Tongue (tissue), 2 donors: ENCODE results near the gene SS18L1. TPM values are rescaled to one million over a fixed set of nuclear protein-coding genes. Genes with fewer than 3 reads are reported as not detected.
A peak's percentile ranks its signal among the peaks of the same experiment; 100 is the strongest.
"Not testable (repeated sequence)": the region's sequence is repeated elsewhere in the genome, so short reads cannot be mapped to it uniquely, and the experiment has no call there.

Experiments used
- DNase-seq: peaks from one replicate; pipeline ENCODE4 v3.0.0-alpha.2; 2015
- total RNA-seq: library from RNA; depleted of rRNA; stranded (reverse); fragments of >200 nt; gene quantifications from one replicate; pipeline ENCODE4 v1.2.3, GENCODE V29; 2014

The SS18L1 gene
- total RNA-seq, 1 donor from 2014 or later, result 18.9 TPM

GRCh38 chr20:62137092-62137384 lies 6.5 kb upstream of the SS18L1 start:
- DNase-seq, result no peak

DNA sequence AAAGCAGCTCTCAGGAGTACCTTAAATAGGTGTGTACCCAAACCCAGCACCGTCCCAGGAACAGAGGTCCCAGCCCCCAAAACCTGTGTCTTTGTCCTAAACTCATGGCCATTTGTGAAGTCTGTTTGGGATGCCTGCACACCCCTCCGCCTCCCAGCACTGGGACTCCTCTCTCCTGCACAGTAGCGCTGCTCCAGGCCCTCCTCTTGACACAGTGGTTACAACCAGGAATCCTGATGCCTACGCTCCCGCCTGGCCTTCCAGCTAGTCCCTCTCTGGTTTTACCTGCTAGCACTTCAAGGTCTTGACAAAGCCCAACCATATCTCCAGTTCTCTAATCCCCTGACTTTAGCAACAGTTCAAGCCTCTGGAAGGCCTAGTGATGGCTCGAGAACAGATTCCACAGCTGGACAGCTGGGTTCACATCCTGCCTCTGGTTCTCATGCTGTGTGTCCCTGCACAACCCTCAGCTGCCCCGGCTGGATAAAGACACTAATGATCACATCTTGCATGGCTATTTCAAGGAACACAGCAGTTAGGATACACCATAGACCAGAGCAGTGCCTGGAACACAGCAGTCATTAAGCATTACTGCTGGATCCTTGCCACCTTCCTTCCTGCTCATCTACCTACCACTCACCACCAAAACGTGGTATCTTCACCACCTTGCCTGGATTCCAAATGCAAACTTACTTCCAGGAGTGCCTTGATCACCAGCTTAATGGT lies 5.9 kb upstream of the SS18L1 start:
- no peak for DNase-seq

DNA sequence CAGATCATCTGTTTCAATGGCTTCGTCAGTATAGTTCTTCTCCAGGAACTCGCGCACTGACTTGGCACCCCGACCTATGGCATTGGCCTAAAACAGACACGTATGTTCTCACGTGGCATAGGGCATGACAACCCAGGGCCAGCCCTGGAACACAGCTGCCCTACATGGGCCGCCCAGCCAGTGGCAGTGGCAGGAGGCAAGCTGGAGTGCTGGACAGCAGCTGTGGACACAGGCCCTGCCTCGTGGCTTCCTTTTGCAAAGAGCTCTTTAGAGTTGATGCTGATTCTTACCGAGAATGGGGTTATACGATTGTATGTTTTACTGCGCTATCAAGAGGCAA lies 5.4 kb upstream of the SS18L1 start:
- no peak for DNase-seq

DNA sequence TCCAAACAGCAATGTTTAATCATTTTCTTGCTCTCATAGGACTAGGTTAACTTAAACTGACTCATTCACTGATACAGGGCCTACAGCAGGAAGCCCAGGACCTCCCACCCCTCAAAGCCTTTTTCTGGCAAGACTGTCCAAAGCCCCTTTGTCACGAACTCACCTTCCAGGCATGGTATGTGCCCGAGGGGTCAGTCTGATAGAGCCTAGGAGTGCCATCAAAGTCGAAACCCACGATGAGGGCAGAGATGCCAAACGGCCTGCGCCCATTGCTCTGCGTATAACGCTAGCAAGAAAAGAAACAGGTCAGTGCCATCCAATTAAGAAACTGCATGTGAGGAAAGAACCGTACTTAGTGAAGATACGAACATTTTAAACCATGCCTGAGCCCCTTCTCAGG lies 4.7 kb upstream of the SS18L1 start:
- DNase-seq, result no peak

DNA sequence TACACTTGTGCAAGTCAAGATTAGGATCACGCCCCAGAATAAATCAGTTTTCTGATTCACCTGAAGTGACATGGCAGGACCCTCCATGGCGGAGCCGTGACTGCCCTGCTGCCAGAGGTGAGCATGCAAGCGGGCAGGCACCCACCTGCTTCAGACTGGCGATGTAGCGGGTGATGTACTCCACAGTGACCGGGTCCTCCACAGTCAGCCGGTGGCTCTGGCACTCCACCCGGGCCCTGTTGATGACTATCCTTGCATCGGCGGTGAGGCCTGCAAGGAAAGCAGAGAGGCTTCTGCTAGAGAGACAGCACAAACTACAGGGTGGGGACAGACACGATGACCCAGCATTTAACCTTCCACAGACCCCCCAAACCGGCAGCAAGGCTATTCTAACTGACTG lies 3.9 kb upstream of the SS18L1 start:
- no peak for DNase-seq

- DNase-seq, result no peak
These were observed 2.5 kb upstream of the SS18L1 start for GRCh38 chr20:62141043-62141396.

GRCh38 chr20:62141397-62142251 lies 1.9 kb upstream of the SS18L1 start:
- no peak for DNase-seq

DNA sequence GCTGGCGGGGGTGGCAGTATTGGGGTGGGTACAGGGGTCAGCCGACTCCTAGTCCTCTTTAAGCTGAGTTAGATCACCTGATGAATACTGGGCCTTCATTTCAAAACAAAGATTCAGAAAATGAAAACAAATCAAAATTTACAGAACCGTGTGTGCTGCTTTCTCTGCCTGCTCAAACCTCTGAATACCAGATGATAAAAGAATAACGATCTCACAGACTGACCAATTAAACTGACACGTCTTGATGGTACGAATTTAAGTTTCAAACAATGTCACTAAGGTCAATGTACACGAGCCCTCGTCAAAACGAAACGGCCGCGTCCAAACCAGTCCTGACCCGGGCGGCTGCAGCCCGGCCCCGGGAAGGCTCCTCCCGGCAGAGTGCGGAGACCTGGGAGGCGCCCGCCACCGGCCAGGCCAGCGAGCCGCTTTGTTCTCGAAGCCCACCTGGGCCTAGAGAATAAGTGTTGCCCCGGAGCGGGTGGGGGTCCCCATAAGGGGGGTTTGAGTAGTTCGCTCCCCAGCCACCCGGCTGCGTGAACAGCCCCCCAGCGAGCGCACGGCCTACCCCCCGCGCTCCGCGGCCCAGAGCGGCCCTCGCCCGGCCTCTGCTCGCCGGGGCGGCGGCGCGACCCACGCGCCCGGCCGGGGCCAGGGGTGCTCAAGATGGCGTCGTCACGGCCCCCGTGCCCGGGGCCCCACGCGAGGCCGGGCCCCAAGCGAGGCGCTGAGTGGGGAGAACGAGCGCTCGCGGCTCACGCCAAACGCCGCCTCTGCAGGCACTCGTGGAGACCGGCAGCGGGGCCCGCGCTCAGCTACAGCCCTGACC lies 1.1 kb upstream of the SS18L1 start:
- DNase-seq, result no peak

DNA sequence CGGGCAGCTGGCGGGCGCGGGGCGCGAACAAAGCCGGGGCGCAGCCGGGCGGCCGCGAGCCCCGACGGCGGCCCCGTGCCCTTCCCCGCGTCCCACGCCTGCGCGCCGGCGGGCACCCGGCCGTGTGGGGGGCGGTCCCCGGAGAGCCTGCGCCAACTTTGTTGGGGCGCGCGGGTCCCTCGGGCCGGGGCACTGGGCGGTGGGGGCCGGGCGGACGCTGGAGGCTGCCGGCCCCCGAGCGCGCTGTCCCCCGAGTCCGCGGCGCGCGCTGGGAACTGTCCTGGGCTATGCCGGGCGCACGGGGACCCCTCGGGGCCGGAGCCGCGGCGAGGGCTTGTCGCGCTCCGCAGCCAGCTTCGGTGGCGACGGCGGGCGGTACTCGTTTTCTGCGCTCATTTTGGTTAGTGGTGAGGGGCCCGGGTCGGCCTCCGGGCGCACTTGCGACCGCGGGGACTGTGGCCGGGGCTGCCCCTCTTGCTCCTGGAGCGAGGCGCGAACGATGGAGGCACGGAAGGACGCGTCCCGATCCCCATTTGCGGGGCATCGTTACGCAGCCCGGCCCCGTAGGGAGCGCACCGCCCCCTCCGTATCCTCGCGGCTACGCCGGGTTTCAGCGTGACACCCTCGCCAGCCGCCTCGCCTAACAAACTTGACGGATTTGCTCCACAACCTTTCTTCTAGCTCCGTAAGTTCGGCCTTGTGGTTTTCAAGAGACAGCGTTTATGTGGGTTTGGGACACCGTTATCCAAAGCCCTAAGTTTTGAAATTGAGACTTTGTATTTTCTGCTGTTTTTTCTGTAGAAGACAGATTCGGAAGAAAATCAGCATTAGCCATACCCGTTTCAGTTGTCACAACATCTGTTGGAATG lies 622 bp downstream of the SS18L1 start:
- DNase-seq, result peak; percentile 67

DNA sequence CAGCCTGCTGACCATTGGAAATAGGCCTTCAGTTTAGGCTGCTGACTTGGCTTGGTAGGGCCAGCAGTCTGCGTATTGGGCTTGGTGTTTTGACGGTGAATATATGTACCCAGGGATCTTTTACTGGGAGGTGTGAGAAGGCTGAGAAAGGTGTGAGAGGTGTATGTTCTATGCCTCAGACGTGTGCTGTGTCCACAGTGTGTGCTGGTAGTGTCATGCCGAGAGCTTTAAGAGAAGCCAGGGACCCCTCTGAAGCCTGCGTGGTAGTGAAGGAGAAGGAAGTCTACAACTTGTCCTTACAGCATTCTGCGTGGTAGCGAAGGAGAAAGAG lies 2.1 kb downstream of the SS18L1 start:
- no peak for DNase-seq

GRCh38 chr20:62146019-62146755 lies 2.6 kb downstream of the SS18L1 start:
- DNase-seq, result no peak

DNA sequence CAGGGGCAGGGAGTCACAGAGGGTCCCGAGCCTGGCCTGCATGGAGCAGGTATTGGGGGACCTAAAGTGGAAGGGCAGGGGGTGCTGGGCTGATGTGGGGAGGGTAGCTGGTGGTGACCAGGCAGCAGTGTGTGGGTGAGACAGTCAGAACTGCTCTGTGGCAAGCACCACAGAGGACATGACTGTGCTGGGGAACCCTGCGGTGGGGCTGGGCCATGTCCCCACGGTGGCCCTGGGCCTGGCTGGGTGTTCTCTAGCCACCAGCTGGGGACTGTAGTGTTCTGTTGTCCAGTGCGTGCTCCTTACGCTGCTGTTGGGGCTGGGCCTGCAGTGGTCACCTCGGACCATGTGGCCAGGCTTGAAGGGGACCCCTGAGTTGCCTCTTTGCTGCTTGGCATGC lies 3.6 kb downstream of the SS18L1 start:
- DNase-seq, result no peak

DNA sequence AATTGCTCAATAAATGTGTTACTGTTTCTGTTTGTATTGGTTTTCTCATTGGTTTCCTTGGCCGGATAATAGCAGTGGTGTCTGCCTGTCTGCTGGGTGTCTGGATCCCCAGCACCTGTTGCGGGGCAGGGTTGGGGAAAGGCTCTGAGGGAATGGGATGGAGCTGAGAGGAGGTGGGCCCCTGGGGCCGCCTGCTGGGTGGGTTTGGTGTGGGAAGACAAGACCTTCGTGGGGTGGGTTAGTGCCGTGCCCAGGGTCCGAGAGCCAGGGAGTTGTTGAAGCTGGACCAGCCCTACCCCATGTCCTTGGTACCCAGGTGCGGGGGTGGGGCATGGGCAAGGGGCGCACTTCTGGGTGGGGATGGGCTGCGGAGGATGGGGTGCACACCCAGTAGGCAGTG lies 4.0 kb downstream of the SS18L1 start:
- no peak for DNase-seq

- not testable (repeated sequence) for DNase-seq
These were observed 4.8 kb downstream of the SS18L1 start for GRCh38 chr20:62148383-62148782.

GRCh38 chr20:62148908-62149314 lies 5.3 kb downstream of the SS18L1 start:
- DNase-seq, result no peak

- DNase-seq, result peak; percentile 65
These were observed 6.2 kb downstream of the SS18L1 start for GRCh38 chr20:62149532-62150309.

- DNase-seq, result no peak
These were observed 6.7 kb downstream of the SS18L1 start for GRCh38 chr20:62150310-62150575.

GRCh38 chr20:62151225-62151624 lies 7.7 kb downstream of the SS18L1 start:
- no peak for DNase-seq

DNA sequence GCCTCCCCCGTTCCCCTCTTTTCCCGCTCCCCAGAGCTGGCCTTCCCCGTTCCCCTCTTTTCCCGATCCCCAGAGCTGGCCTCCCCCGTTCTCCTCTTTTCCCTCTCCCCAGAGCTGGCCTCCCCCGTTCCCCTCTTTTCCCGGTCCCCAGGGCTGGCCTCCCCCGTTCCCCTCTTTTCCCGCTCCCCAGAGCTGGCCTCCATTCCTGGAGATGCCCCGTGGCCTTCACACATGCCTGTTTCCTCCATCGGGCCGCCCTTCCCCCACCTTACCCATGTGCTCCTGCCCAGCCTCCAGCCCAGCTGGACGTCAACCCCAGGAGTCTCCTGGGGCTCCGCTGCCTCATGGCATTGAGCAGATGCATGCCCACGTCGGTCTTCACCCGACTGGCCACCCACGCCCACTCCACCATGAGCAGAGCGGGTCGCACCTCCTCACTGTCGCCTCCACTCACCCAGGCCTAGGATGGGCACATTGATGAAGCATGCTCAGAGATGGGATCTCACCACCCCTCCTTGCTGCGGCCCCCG lies 8.3 kb downstream of the SS18L1 start:
- no peak for DNase-seq

GRCh38 chr20:62155428-62156253 lies 12.1 kb downstream of the SS18L1 start:
- DNase-seq, result no peak
